HFFc6 (cell line): Measurements from ENCODE around the gene RCSD1. TPM values are rescaled to one million over a fixed set of nuclear protein-coding genes. Genes with fewer than 3 reads are reported as not detected.
"Not testable (repeated sequence)": the region's sequence is repeated elsewhere in the genome, so short reads cannot be mapped to it uniquely, and the experiment has no call there.

Experiments
- DNase-seq: peaks from one replicate; pipeline ENCODE4 v3.0.0-alpha.2; 2018
- H3K27ac Mint-ChIP-seq: 2 replicates; pipeline ENCODE4 v1.8.0; 2020; ENCODE audit warnings: mild to moderate bottlenecking, mixed read lengths
- H3K27me3 Mint-ChIP-seq: 2 replicates; pipeline ENCODE4 v1.8.0; 2021; ENCODE audit warnings: mild to moderate bottlenecking, moderate library complexity, mixed read lengths; ENCODE audit not compliant: insufficient read depth
- H3K36me3 Mint-ChIP-seq: 2 replicates; pipeline ENCODE4 v1.8.0; 2021; ENCODE audit warnings: low read depth, mixed read lengths
- H3K4me1 Mint-ChIP-seq: 2 replicates; pipeline ENCODE4 v1.8.0; 2020; ENCODE audit warnings: low read depth, mixed read lengths
- H3K4me3 Mint-ChIP-seq: 2 replicates; pipeline ENCODE4 v1.8.0; 2020; ENCODE audit warnings: mild to moderate bottlenecking, moderate library complexity, mixed read lengths
- H3K9me3 Mint-ChIP-seq: 2 replicates; pipeline ENCODE4 v1.8.0; 2020; ENCODE audit warnings: mild to moderate bottlenecking, mixed read lengths
- total RNA-seq, 6 experiments: library from RNA; stranded (reverse); fragmentation: NEBNext Ultra II Directional; extraction: Animal tissue kit (Norgen Biotek cat#: 25700); gene quantifications; 2 replicates in 1 of 6; 3 replicates in 5 of 6; pipeline ENCODE4 v1.2.3, GENCODE V29; 2021
- TF ChIP-seq, protein P1 (sequence below): fragments of 200-600 bp; sonication (generic); IDR thresholded peaks from 2 replicates; pipeline ENCODE4 v1.5.0; 2021; ENCODE audit warnings: antibody characterized with exemption, mild to moderate bottlenecking

Gene RCSD1
- total RNA-seq, 6 experiments from 2014 or later, result not detected

DNA sequence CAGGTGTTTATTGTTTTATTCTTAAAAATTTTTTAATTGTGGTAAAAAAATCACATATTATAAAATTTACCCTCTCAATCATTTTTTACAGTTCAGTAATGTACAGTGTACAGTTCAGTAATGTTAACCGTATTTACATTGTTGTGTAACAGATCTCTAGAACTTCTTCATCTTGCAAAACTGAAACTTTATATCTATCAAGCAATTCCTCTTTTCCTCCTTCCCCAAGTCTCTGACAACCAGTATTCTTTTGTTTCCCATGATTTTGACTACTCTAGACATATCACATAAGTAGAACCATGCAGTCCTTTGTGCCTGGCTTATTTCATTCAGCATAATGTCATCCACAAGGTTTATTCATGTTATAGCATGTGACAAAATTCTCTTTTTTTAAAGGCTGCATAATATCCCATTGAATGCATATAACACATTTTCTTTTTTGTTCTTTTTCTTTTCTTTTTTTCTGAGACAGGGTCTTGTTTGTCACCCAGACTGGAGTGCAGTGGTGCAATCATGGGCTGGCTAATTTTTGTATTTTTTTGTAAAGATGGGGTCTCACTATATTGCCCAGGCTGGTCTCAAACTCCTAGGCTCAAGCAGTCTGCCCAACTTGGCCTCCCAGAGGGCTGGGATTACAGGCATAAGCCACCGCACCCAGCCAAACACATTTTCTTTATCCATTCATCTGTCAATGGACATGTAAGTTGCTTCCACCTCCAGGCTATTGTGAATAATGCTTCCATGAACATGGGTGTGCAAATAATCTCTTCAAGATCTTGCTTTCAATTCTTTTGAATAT is 17.2 kb upstream of the RCSD1 start:
- peaks cover 11% of the 10 kb centered on the region; the same call in 1 of the 2 replicates for H3K4me1 Mint-ChIP-seq
- TF ChIP-seq, protein P1, sequence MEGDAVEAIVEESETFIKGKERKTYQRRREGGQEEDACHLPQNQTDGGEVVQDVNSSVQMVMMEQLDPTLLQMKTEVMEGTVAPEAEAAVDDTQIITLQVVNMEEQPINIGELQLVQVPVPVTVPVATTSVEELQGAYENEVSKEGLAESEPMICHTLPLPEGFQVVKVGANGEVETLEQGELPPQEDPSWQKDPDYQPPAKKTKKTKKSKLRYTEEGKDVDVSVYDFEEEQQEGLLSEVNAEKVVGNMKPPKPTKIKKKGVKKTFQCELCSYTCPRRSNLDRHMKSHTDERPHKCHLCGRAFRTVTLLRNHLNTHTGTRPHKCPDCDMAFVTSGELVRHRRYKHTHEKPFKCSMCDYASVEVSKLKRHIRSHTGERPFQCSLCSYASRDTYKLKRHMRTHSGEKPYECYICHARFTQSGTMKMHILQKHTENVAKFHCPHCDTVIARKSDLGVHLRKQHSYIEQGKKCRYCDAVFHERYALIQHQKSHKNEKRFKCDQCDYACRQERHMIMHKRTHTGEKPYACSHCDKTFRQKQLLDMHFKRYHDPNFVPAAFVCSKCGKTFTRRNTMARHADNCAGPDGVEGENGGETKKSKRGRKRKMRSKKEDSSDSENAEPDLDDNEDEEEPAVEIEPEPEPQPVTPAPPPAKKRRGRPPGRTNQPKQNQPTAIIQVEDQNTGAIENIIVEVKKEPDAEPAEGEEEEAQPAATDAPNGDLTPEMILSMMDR, result no peak
- no peak overlapping the region for H3K4me3 Mint-ChIP-seq
- H3K9me3 Mint-ChIP-seq, result peaks cover 10% of the 10 kb centered on the region
- 0 out of 2 replicates have a peak, but pooled peaks cover 4% of the 10 kb centered on the region for H3K36me3 Mint-ChIP-seq
- H3K27ac Mint-ChIP-seq, result no peak overlapping the region
- peaks cover 14% of the 10 kb centered on the region for H3K27me3 Mint-ChIP-seq
- no peak for DNase-seq

DNA sequence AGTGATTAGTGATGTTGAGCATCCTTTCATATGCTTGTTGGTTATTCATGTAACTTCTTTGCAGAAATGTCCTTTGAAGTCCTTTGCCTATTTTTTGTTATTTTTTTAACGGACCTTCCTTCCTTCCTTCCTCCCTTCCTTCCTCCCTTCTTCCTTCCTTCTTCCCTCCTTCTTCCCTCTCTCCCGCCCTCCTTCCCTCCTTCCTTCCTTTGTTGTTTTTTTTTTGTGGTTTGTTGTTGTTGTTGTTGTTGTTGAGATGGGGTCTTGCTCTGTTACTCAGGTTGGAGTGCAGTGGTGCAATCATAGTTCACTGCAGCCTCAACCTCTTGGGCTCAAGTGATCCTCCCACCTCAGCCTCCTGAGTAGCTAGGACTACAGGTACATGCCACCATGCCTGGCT is 16.0 kb upstream of the RCSD1 start:
- DNase-seq, H3K27ac Mint-ChIP-seq, H3K36me3 Mint-ChIP-seq, H3K4me3 Mint-ChIP-seq: not testable (repeated sequence)
- peaks cover 10% of the 10 kb centered on the region for H3K9me3 Mint-ChIP-seq
- peaks cover 14% of the 10 kb centered on the region for H3K27me3 Mint-ChIP-seq
- peaks cover 16% of the 10 kb centered on the region; the same call in 1 of the 2 replicates for H3K4me1 Mint-ChIP-seq

DNA sequence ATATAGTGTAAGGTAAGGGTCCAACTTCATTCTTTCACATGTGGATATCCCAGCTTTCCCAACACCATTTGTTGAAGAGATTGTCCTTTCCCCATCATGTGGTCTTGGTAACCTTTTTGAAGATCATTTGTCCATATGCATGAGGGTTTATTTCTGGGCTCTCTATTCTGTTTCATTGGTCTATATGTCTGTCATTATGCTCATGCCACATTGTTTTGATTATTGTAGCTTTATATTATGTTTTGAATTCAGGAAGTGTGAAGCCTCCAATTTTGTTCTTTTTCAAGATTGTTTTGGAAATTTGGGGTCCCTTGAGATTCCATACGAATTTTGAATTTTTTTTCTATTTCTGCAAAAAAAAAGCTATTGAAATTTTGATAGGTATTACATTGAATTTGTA is 15.2 kb upstream of the RCSD1 start:
- peaks cover 12% of the 10 kb centered on the region for H3K27me3 Mint-ChIP-seq
- no peak overlapping the region for H3K4me3 Mint-ChIP-seq
- no peak overlapping the region for H3K27ac Mint-ChIP-seq
- no peak for DNase-seq
- peaks cover 16% of the 10 kb centered on the region; the same call in 1 of the 2 replicates for H3K4me1 Mint-ChIP-seq
- peaks cover 10% of the 10 kb centered on the region for H3K9me3 Mint-ChIP-seq
- 0 out of 2 replicates have a peak, but pooled peaks cover 4% of the 10 kb centered on the region for H3K36me3 Mint-ChIP-seq
- TF ChIP-seq, protein P1, result no peak

DNA sequence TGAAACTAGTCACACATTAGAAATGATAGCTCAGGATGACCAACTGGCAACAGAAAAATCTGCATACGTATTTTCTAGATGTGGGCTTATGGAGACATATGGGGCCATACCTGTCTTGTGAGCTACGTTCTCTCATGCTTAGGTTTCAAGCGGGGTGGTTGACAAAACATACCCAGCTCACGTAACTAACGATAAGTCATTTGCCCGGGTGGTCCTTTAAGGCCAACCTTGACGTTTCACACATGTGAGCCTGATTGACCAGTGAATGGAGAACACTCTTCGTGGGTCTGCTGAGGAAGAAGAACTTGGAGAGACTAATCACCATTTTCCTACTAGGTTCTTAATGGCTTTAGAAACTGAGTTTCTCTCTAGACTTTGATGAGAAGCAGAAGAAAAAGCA is 13.5 kb upstream of the RCSD1 start:
- DNase-seq, result no peak
- peaks cover 16% of the 10 kb centered on the region; the same call in 1 of the 2 replicates for H3K4me1 Mint-ChIP-seq
- H3K27ac Mint-ChIP-seq, result no peak overlapping the region
- H3K4me3 Mint-ChIP-seq, result no peak overlapping the region
- peaks cover 10% of the 10 kb centered on the region for H3K9me3 Mint-ChIP-seq
- 0 out of 2 replicates have a peak, but pooled peaks cover 4% of the 10 kb centered on the region for H3K36me3 Mint-ChIP-seq
- TF ChIP-seq, protein P1, result no peak
- peaks cover 17% of the 10 kb centered on the region for H3K27me3 Mint-ChIP-seq

DNA sequence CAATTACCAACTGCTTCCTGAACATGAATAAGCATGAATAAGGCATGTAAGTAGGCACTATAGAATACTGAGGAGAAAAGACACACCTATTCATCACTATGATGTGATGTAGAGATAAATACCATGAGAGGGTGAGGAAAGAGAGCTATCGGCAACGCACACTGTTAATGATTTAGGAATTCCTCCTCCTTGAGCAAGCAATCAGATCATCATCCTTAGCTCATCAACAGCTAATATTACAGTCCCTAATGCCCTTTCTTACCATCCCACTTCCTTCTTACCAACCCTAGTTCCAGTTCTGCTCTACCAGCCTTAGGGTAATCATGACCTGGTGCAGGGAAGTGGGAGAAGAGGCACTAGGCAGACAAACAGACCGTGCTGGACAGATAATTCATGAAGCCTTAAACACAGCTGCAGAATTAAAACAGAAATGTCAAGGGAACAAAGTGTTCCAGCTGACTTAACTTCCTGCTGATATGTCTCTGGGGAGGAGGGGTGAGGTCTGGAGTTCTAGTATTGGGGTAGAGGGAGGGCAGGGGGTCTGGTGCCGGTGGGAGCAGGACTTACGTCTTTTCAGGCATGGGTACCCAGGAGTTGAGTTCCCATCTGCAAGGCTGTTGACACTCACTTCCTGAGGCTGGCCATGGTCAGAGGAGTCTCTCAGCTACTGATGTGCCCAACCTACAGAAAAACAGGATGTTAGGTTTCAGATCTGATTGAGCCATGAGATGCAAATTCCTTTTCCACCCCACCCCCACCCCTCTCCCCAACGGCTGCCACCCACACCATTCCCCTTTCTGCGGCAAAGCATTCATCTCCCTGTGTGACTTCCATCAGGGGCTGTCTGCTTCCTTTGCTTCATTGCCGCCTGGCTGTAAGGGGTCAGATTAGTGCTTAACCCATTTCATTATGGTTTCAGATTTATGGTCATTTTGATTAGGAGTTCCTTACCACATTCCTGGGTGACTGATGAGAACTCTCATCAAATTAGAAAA is 12.6 kb upstream of the RCSD1 start:
- TF ChIP-seq, protein P1, result no peak
- peaks cover 20% of the 10 kb centered on the region for H3K27me3 Mint-ChIP-seq

More for the DNA sequence above, 12.6 kb upstream of the RCSD1 start:
- H3K4me3 Mint-ChIP-seq, result no peak overlapping the region
- H3K4me1 Mint-ChIP-seq, result peaks cover 16% of the 10 kb centered on the region; the same call in 1 of the 2 replicates
- H3K27ac Mint-ChIP-seq, result no peak overlapping the region
- H3K9me3 Mint-ChIP-seq, result peaks cover 10% of the 10 kb centered on the region
- no peak for DNase-seq
- H3K36me3 Mint-ChIP-seq, result 0 out of 2 replicates have a peak, but pooled peaks cover 4% of the 10 kb centered on the region
